Kasumi-1 (cell line): ENCODE results near the gene OAF.

Experiments used
- DNase-seq, 2 experiments: peaks; one replicate each; lab custom pipeline; 2025; lab: John Stamatoyannopoulos, UW

Gene OAF

GRCh38 chr11:120203626-120204025 is 7.2 kb upstream of the OAF start:
- DNase-seq: no peak

- DNase-seq: no peak
Measured at GRCh38 chr11:120205596-120206161, 5.2 kb upstream of the OAF start.

- no peak for DNase-seq
Measured at GRCh38 chr11:120207512-120207911, 3.3 kb upstream of the OAF start.

DNA sequence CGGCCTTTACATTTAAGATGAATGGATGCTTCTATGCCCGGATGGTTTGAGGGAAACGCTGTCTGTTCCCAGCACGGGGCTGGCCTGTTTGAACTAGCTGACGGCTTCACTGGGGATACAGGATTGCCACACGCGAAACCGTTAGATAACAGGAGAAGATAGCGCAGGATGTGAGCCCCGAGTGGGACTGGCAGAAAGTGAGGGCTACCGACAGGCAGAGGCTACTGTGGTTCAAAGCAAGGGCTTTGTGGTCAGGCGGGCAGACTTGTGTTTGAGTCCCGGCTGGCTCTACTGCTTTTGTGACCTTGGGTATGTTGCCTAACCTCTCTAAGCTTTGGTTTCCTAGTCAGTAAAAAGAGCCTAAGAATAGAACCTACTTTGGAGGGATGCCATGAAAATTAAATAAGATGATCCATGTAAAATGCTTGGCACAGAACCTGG is 2.8 kb upstream of the OAF start:
- peak; percentile 20 to 22 for DNase-seq

- DNase-seq: peak; percentile 63 to 71
Measured at GRCh38 chr11:120208777-120209176, 2.1 kb upstream of the OAF start.

- no peak for DNase-seq
Measured at GRCh38 chr11:120209746-120210625, 846 bp upstream of the OAF start.

- no peak for DNase-seq
Measured at GRCh38 chr11:120211522-120212258, 858 bp downstream of the OAF start.

- no peak for DNase-seq
Measured at GRCh38 chr11:120212259-120212878, 1.5 kb downstream of the OAF start.

DNA sequence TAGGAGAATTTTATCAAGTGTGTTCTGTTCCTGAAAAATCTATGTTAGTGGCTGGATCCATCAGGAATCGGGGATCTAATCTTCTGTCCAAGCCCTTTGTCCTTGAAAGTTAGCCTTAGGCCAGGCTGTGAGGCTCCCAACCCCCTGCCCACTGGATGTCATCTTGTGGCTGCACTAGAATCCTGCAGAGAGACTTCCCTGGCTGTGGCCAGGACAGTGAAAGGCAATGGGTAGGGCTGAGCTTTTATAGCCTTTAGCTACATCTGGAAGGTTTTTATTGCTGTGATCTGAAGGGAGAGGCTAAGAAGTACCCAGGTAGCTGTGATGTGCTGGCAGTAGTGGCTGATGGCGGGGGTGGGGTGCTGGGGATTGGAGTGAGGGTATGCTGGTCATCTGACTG is 2.1 kb downstream of the OAF start:
- no peak for DNase-seq

DNA sequence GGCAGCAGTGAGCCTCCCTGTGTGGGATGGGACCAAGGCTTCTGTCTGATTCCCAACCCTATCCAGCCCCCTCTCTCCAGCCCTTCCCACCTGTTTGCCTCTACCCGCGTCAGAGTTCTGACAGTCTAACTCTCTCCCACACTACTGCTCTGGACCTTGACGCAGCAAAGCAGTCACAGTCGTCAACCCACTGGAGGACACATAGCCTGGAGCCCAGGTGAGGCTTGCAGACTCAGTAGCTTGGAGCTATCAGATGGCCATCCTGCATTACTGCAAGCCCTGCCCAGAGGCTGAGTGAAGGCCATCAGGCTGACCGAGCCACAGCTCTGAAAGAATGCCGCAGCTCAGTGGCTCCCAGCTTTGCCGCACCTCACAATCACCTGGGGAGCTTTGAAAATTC is 3.7 kb downstream of the OAF start:
- no peak for DNase-seq

GRCh38 chr11:120215634-120216033 is 4.8 kb downstream of the OAF start:
- no peak for DNase-seq

DNA sequence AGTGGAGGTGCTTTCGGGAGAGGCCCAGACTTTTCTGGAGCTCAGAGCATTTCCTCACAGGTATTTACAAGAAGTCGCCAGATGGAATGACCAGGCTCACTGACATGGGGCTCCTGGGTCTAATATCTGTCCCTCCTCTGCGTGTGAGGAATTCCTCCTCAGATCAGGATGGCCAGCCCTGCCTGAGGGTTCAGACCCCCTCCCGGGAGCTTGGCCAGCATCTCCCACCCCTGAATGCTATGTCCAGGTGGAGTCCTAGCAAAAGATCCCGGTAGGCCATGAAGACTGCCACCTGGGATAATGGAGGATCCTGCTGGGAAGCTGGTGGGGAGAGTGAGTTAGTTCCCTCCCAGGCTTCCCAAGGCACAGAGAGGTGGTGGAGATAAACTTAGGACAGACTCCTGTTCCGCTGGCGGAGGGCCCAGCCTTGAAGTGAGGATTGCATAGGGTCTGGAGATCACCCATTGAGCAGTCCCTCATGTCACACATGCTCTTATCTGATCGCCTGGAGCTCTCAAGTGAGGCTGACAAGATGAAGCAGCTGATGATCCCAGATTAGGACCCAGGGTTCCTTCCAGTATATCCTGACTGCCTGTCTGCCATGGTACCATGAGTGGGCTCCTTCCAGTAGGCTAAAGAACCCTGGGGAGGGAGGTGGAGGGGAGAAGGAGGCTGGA is 5.7 kb downstream of the OAF start:
- DNase-seq: no peak

GRCh38 chr11:120217526-120217925 is 6.7 kb downstream of the OAF start:
- no peak for DNase-seq

GRCh38 chr11:120217941-120218694 is 7.3 kb downstream of the OAF start:
- no peak for DNase-seq

DNA sequence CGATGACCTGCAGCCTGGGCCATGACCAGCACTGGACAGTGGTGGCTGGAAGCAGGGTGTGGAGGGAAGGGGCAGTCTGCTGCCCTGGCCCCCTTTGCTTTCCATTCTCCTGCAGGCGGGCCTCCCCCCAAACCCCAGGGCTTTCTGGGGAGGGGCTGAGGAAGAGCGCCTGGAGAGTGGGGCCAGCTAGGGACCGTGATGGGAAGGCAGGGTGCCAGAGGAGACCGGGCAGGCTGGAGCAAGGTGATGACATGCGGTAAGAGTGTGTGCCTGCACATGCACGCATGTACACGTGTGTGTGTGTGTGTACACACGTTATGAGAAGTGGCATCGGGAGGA is 7.8 kb downstream of the OAF start:
- no peak for DNase-seq

DNA sequence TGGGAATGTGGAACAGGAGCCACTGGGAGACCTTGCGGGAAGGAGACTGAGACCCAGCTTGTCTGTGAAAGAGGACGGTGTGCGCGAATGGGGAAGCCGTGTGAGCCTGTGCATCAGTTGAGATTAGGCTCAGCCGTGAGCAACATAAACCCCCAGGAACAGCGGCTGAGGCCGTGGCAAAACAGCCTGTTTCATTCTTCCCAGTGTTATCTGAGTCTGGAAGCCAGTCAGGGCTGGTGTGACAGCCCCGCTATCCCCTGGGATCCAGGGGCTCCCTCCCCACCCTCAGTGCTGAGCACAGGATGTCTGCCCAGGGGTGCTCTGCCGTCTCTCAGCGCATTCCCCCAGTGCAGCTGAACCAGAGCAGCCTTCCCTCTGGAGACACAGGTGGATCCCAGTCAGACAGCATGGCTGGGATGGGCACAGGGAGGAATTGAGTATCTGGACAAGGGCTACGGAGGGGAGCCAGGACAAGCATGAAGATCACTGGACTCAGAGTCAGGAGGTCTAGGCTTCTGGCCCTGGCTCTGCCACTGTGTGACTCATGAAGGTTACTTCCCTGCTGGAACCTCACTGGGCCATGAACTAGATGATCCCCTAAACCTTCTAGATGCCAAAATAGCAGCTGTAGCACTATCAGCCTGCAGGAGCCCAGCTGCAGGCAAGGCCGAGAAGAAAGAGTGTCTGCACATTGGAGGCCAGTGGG is 8.6 kb downstream of the OAF start:
- no peak for DNase-seq

DNA sequence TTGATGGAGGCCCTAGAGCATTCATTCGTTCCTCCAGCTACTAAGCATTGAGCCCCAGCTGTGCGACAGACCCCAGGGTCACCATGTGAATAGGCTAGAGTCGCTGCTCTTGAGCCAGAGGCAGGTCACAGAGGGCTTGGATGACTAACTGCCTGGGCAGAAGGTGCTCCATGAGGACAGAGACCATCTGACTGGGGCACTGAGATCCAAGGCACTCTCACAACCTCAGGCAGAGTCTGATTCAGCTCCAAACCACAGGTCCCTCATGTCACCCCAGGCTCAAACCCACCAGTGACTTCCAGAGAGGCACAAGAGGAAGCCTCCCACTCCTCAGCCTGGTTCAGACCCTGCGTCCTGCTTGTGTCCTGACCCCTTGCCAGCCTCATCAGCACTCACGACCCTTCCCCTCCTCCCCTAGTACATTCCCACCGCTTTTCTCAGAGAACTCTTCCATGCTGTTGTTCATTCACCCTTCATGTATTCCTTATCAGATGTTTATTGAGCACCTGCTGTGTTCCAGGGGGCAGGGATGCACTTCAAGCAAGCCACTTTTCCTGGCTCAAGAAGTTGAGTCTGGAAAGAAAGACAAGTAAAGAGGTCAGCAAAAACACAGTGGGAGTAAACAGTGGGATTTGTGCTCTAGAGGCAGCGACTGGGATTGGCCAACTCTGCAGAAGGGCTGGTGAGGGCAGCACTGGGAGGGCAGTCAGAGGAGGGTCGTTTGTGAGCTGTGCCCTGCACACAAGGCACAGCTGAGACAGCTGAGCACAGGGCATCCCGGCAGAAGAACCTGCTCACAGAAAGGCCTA is 9.3 kb downstream of the OAF start:
- DNase-seq: no peak

GRCh38 chr11:120220747-120221037 is 9.9 kb downstream of the OAF start:
- no peak for DNase-seq

DNA sequence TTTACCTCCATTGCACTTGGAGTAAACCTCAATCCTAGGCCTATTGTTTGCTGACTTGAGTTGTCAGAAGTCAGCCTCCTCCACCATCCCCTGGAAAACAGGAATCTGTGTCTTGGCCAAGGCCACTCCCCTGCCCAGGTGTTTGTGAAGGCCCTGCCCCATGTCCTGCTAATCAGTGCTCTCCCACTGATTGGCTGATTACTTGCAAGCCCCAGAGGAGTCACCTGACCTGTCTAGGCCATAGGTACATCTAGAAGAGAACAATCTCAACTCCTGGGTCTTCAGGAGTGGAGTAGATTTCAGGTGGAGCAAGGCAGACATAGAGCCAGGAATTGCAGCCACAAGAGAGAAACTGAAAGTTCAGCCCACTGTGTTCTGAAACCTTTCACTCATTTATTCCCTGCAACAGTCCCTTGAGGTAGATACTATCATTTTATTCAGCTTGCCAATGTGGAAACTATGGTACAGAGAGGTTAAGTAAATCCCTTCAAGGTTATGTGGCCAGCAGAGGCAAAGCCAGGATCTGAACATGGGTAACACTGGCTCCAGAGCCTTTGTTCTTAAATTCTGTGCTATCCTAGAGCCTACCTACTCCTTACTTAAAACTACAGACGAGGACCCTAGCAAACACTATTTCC is 10.4 kb downstream of the OAF start:
- DNase-seq: no peak

DNA sequence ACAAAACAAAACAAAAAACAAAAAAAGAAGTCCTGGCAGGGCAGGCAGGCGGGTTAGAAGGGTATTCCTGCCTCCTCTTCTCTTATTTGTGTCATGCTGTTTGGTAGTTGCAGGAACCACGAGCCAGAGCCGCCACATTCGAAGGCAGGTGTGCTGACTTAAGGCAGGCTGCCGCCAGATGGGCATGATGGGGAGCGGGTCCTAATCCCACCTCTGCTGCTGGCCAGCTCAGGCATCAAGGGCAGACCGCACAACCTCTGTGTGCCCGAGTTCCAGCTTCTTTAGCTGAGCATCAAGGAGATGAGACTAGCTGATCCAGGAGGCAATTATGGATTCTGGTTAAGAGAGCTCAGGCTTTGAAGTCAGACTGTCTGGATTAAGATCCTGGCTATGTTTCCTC is 12.1 kb downstream of the OAF start:
- no peak for DNase-seq
